Breast epithelium (tissue), 4 donors: ENCODE results near the gene TMCC2. TPM values are rescaled to one million over a fixed set of nuclear protein-coding genes. Genes with fewer than 3 reads are reported as not detected.

Experiments used
- DNase-seq, 2 donors: peaks; one replicate each; pipeline ENCODE4 v3.0.0-alpha.2; 2019; ENCODE audit warnings: low spot score in 2 of 2
- H3K27ac ChIP-seq, 2 donors: fragments of 200-600 bp; sonication (generic) in 1 of 2; one replicate each; pipeline ENCODE4 v1.5.1; 2016 to 2019; ENCODE audit warnings: mild to moderate bottlenecking in 1 of 2
- H3K27me3 ChIP-seq, 2 donors: fragments of 200-600 bp; sonication (generic) in 1 of 2; one replicate each; pipeline versions ENCODE4 v1.5.1 to v1.6.0; 2017 to 2019; ENCODE audit warnings: control low read depth in 1 of 2, mild to moderate bottlenecking in 1 of 2
- H3K36me3 ChIP-seq: fragments of 200-600 bp; one replicate; pipeline ENCODE4 v1.5.1; 2019
- H3K4me1 ChIP-seq, 2 donors: fragments of 200-600 bp; sonication (generic); one replicate each; pipeline ENCODE4 v1.5.1; 2016 to 2019; ENCODE audit warnings: control low read depth in 1 of 2
- H3K4me3 ChIP-seq, 3 donors: fragments of 200-600 bp; sonication (generic); 1 replicate in 2 of 3; 2 replicates in 1 of 3; pipeline ENCODE4 v1.5.1; 2016 to 2019; ENCODE audit warnings: mild to moderate bottlenecking in 3 of 3, moderate library complexity in 2 of 3
- H3K9me3 ChIP-seq, 2 donors: fragments of 200-600 bp; sonication (generic) in 1 of 2; one replicate each; pipeline ENCODE4 v1.5.1; 2016 to 2019; ENCODE audit warnings: control low read depth in 1 of 2
- POLR2A ChIP-seq: fragments of 450-650 bp; IDR thresholded peaks from one replicate; pipeline ENCODE4 v1.6.1; 2016; ENCODE audit warnings: antibody characterized with exemption, mild to moderate bottlenecking, moderate library complexity
- POLR2AphosphoS5 ChIP-seq, 3 donors: sonication (generic); formaldehyde crosslinking; IDR thresholded peaks; one replicate each; pipeline ENCODE4 v1.6.1; 2017; ENCODE audit warnings: antibody characterized with exemption in 3 of 3
- intact Hi-C: fragments of 100-400 bp; cut with DNase I; formaldehyde crosslinking; loops from one replicate; pipeline ENCODE4 v1.15.1; 2023; ENCODE audit warnings: low total_unique reads
- total RNA-seq, 3 donors: library from RNA; depleted of rRNA; stranded (reverse); fragments of >200 nt; gene quantifications; one replicate each; pipeline ENCODE4 v1.1.0, GENCODE V29; 2016
- TF ChIP-seq, protein P1 (sequence below), 3 donors: fragments of 450-650 bp; IDR thresholded peaks; one replicate each; pipeline ENCODE4 v1.5.1; 2016 to 2017; ENCODE audit warnings: antibody characterized with exemption in 3 of 3, mild to moderate bottlenecking in 3 of 3, moderate library complexity in 3 of 3

The TMCC2 gene
- total RNA-seq, 3 donors from 2014 or later, result 1.1 to 2.2 (median 2.0) TPM

DNA sequence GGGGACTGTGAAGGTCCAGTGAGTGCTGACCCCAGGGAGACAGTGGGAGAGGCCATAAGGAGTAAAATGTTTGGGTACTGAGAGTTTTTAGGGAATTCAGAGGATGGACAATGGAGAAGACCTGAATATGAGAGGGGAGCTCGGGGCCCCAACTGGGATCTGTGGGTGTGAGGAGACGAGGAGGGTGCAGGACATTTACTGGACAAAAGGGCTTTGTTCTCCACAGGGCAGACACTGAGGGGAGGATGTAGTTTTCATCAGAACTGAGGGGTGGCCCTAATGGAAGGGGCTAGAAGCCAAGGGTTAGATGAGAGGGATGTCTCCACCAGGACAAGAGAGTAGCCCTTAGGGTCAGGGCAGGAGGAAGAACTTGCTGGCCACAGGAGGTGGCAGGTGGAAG lies 30.0 kb downstream of the TMCC2 start:
- Histone ChIP-seq H3K36me3 (no peaks in the 10 kb centered on the region), H3K4me3 (no peak overlapping the region), H3K27me3 (no peaks in the 10 kb centered on the region), H3K27ac (no peak overlapping the region), H3K4me1 (no peaks in the 10 kb centered on the region), H3K9me3 (no peaks in the 10 kb centered on the region)
- intact Hi-C loops, result no loop called here
- no peak for DNase-seq
- TF ChIP-seq POLR2A (no peak), POLR2AphosphoS5 (IDR thresholded peaks at IDR 0.05) (no peak)
- TF ChIP-seq, protein P1, sequence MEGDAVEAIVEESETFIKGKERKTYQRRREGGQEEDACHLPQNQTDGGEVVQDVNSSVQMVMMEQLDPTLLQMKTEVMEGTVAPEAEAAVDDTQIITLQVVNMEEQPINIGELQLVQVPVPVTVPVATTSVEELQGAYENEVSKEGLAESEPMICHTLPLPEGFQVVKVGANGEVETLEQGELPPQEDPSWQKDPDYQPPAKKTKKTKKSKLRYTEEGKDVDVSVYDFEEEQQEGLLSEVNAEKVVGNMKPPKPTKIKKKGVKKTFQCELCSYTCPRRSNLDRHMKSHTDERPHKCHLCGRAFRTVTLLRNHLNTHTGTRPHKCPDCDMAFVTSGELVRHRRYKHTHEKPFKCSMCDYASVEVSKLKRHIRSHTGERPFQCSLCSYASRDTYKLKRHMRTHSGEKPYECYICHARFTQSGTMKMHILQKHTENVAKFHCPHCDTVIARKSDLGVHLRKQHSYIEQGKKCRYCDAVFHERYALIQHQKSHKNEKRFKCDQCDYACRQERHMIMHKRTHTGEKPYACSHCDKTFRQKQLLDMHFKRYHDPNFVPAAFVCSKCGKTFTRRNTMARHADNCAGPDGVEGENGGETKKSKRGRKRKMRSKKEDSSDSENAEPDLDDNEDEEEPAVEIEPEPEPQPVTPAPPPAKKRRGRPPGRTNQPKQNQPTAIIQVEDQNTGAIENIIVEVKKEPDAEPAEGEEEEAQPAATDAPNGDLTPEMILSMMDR (IDR thresholded peaks at IDR 0.05), result no peak

DNA sequence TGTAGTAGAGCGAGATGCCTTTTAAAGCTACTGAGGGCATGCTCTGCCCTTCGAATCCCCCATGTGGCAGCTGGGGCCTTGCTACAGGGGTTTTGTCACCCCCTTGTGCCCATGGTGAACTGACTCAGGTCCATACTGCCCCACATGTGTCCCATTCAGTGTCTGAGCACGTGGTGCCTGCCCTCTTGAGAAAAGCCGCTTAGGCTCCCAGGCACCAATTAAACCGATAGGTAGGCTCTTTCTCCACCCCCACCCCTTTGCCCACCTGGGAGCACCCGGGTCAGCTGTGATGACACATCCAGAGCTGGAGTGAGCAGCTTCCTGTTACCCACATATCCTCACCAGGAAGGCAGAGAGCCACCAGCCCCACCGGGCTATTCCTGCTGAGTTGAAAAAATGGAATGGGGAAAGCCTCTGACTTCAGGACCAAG lies 30.5 kb downstream of the TMCC2 start:
- intact Hi-C loops, result no loop called here
- TF ChIP-seq POLR2AphosphoS5 (IDR thresholded peaks at IDR 0.05), result no peak
- TF ChIP-seq POLR2A, result no peak
- TF ChIP-seq, protein P1 (IDR thresholded peaks at IDR 0.05), result no peak
- Histone ChIP-seq H3K27ac (no peak overlapping the region), H3K27me3 (no peaks in the 10 kb centered on the region), H3K4me1 (no peaks in the 10 kb centered on the region), H3K9me3 (no peaks in the 10 kb centered on the region), H3K4me3 (no peak overlapping the region), H3K36me3 (no peaks in the 10 kb centered on the region)
- DNase-seq, result no peak

DNA sequence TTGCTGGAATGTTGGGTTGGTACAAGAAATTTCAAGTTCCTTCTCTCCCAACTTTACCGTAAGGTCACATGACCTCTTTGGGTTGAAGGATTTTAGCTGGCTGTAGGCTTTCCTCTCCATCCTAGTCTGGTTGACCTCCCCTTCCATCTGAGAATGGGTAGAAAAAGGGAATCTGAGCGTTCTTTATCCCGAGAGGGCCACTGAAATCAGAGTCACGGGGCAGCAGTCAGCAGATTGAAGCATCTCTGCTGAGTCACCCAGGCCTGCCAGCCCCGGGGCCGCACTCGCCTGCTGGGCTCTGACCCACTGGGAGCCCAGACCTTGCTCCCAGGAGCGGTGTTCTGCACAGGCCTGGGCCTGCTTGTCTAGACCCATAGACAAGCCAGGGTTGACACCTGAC lies 31.0 kb downstream of the TMCC2 start:
- no peaks in the 10 kb centered on the region for H3K36me3 ChIP-seq
- TF ChIP-seq POLR2A, result no peak
- no peak for TF ChIP-seq POLR2AphosphoS5 (IDR thresholded peaks at IDR 0.05)
- TF ChIP-seq, protein P1 (IDR thresholded peaks at IDR 0.05), result no peak
- H3K27me3 ChIP-seq, result no peaks in the 10 kb centered on the region
- no peaks in the 10 kb centered on the region for H3K4me1 ChIP-seq
- no peak overlapping the region for H3K27ac ChIP-seq
- H3K4me3 ChIP-seq, result no peak overlapping the region
- DNase-seq, result no peak
- intact Hi-C loops, result no loop called here
- H3K9me3 ChIP-seq, result no peaks in the 10 kb centered on the region

DNA sequence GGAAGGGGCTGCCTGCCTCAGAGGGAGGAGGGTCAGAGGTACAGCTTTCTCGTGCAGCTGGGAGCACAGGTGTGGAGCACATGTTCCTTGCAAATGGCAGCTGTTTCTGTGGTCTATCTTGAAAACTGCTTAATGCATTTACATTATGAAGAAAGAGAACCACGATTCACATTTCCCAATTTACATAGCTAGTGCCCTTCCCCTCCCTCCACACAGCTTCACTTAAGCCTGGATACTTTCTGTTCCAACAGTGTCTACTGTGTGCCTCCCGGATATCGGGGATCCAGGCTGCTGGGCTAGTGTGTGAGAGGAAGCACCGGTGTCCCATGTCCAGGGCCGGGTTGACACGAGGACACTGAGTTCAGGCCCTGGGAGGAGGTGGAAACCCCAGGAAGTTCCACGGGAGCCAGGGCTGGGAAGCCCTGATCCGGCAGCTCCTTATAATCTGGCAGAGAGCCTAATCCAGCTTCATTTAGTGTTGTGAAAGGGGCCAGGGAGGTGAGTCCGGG lies 31.6 kb downstream of the TMCC2 start:
- Histone ChIP-seq H3K9me3 (no peaks in the 10 kb centered on the region), H3K4me3 (no peak overlapping the region), H3K4me1 (no peaks in the 10 kb centered on the region), H3K27ac (no peak overlapping the region), H3K27me3 (no peaks in the 10 kb centered on the region), H3K36me3 (no peaks in the 10 kb centered on the region)
- DNase-seq, result no peak
- TF ChIP-seq POLR2A (no peak), POLR2AphosphoS5 (IDR thresholded peaks at IDR 0.05) (no peak)
- TF ChIP-seq, protein P1 (IDR thresholded peaks at IDR 0.05), result no peak
- intact Hi-C loops, result no loop called here

DNA sequence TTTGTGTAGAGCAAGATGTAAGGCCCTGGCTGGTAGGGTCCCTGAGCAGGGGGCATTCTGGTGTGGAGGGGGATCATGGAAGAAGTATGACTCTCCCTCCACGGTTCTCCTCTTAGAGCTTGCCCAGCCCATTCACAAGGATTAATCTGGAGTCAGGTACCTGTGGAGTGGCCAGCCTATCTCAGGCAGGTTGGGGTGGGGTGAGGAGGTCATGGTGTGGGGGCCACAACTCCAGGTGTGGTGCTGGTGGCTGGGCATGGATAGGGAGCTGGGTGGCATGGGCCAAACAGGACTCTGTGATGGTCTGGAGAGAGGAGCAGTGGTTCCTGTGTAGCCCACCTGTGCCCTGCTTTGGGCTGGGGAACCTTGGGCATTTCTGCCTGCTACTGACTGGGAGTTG lies 32.3 kb downstream of the TMCC2 start:
- DNase-seq, result no peak
- no peak overlapping the region for H3K27ac ChIP-seq
- no peak for TF ChIP-seq POLR2A
- TF ChIP-seq POLR2AphosphoS5 (IDR thresholded peaks at IDR 0.05), result no peak
- no peaks in the 10 kb centered on the region for H3K27me3 ChIP-seq
- H3K4me3 ChIP-seq, result no peak overlapping the region
- H3K36me3 ChIP-seq, result no peaks in the 10 kb centered on the region
- intact Hi-C loops, result no loop called here
- no peaks in the 10 kb centered on the region for H3K4me1 ChIP-seq
- no peaks in the 10 kb centered on the region for H3K9me3 ChIP-seq
